ENCODE results near the gene BMERB1.

Gene BMERB1

DNA sequence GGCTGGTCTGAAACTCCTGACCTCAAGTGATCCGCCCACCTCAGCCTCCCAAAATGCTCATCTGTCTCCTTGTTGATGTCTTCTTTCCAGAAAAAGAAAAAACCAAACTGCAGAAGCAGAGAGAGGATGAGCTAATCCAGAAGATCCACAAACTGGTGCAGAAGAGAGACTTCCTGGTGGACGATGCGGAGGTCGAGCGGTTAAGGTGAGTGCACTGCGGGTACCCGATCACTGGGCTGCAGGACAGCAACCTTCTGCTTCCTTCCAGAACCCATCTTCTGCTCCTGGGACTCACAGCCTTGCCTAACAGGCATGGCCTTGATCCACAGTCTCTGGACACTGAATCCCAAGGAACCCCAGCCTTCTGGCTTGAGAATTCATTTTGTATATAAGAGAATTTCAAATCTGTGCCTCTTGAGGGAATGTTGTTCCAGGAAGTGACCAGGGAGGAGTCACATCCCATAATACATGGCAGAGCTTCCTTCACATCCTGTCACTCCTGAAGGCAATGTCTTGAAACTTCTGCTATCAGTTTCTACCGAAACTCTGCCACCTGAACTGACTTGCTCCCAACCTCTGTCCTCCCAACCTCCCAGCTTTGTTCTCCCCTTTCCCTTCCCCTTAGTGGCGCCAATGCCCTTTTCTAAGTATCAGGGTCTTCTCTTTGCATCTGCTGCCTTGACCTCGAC, 146.9 kb downstream of the BMERB1 start:
- no peak for FAIRE-seq
- TF ChIP-seq POLR2AphosphoS5 (IDR thresholded peaks at IDR 0.05; ENCODE audit: low read depth, low read length) (no peak), SPI1 (IDR thresholded peaks at IDR 0.05; ENCODE audit: low read depth, low read length) (no peak), POU2F2 (IDR thresholded peaks at IDR 0.05; ENCODE audit: low read depth, low read length) (no peak), POLR2A (IDR thresholded peaks at IDR 0.05; ENCODE audit: low read depth, low read length) (no peak), TAF1 (IDR thresholded peaks at IDR 0.05; ENCODE audit: low read depth, low read length) (no peak), PAX5 (IDR thresholded peaks at IDR 0.05; ENCODE audit: insufficient read depth, low read length, severe bottlenecking) (no peak)

DNA sequence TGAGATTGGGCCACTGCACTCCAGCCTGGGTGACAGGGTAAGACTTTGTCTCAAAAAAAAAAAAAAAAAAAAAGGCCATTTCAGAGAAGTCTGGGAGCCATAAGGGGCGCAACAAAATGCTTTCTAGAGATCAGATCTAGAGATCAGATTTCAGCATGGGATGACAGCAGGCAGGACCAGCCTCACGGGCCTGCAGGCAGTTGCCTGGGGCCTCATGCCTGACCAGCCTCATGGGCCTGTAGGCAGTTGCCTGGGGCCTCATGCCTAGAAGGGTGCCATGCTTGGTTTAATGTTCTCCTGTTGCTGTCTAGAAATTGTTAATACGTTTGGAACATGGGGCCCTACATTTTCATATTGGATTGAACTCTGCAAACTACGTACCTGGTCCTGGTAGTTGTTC, 149.1 kb downstream of the BMERB1 start:
- no peak for TF ChIP-seq POLR2A (IDR thresholded peaks at IDR 0.05; ENCODE audit: low read depth, low read length)
- TF ChIP-seq PAX5 (IDR thresholded peaks at IDR 0.05; ENCODE audit: insufficient read depth, low read length, severe bottlenecking) = no peak
- no peak for TF ChIP-seq TAF1 (IDR thresholded peaks at IDR 0.05; ENCODE audit: low read depth, low read length)
- TF ChIP-seq SPI1 (IDR thresholded peaks at IDR 0.05; ENCODE audit: low read depth, low read length) = no peak
- DNase-seq (ENCODE audit: insufficient read length, low spot score) (no peak), FAIRE-seq (no peak)

More for the DNA sequence above, 146.9 kb downstream of the BMERB1 start:
- no peak for DNase-seq (ENCODE audit: insufficient read length, low spot score)

DNA sequence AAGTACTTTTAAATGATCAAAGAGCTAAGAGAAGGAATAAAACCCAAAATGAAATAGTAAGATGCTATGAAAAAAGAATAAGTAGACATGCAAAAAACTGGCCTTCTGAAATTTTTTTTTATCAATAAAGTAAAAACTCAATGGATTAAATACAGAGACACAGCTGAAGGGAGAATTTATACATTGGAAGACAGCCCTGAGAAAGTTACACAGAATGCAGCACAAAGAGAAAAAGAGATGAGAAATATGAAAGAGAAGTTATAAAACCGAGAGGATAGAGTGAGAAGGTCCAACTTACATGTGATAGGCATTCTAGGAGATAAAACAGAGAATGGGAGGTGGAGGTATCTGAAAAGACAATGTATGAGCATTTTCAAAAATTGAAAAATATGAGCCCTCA, 151.6 kb downstream of the BMERB1 start:
- DNase-seq (ENCODE audit: insufficient read length, low spot score) (no peak), FAIRE-seq (no peak)
- no peak for TF ChIP-seq PAX5 (IDR thresholded peaks at IDR 0.05; ENCODE audit: insufficient read depth, low read length, severe bottlenecking)

DNA sequence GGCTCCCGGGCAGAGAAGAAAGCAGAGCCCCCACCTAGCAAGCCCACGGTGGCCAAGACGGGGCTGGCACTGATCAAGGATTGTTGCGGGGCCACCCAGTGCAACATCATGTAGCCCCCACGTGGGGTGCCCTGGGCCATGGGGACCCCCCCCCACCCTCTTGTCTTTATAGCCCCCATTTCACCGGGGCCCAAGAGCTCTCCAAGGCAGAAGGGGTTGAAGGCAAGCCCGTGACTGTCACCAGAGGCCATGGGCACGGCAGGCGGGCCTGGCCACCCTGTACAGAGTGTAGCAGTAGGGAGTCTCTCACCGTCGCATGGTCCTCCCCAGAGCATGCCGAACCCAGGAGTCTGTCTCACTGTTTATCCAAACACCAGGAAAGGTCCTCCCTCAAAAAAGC, 152.3 kb downstream of the BMERB1 start:
- no peak for TF ChIP-seq POU2F2 (IDR thresholded peaks at IDR 0.05; ENCODE audit: low read depth, low read length)
- no peak for TF ChIP-seq SPI1 (IDR thresholded peaks at IDR 0.05; ENCODE audit: low read depth, low read length)
- TF ChIP-seq TAF1 (IDR thresholded peaks at IDR 0.05; ENCODE audit: low read depth, low read length) = no peak
- TF ChIP-seq PAX5 (IDR thresholded peaks at IDR 0.05; ENCODE audit: insufficient read depth, low read length, severe bottlenecking) = no peak
- TF ChIP-seq POLR2A (IDR thresholded peaks at IDR 0.05; ENCODE audit: low read depth, low read length) = no peak
- TF ChIP-seq POLR2AphosphoS5 (IDR thresholded peaks at IDR 0.05; ENCODE audit: low read depth, low read length) = no peak
- FAIRE-seq = no peak
- DNase-seq (ENCODE audit: insufficient read length, low spot score) = no peak

DNA sequence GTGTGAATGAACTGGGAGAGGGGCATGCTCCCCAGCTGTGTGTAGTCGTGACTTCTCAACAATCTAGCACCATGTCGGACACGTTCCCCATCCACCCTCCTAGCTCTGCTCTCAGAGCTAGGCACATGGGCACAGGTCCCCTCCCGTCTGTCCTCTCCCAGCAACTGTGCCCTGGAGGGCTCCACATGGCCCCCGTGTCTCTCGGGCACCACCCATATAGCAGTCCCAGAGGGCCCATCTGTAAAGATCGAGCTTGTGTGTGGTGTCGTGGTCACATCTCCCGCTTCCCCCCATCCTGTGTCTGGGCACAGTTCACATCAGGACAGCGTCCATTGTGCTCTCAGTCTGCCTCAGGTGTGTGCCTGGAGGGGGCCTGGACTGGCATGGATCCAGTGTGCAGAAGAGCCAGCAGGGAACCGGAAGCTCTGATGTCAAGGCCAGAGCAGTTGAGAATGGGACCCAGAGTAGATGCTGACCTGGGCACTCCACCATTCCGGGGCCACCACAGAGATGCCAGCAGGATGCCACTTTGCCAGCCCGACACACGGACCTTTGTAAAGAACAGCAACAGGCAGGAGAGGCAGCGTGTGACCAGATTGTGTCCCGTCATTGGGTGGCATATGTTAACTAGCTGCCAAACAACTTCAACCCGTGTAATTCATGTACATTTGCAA, 152.9 kb downstream of the BMERB1 start:
- DNase-seq (ENCODE audit: insufficient read length, low spot score) (no peak), FAIRE-seq (no peak)
- TF ChIP-seq PAX5 (IDR thresholded peaks at IDR 0.05; ENCODE audit: insufficient read depth, low read length, severe bottlenecking) = no peak
- no peak for TF ChIP-seq POU2F2 (IDR thresholded peaks at IDR 0.05; ENCODE audit: low read depth, low read length)
- no peak for TF ChIP-seq POLR2AphosphoS5 (IDR thresholded peaks at IDR 0.05; ENCODE audit: low read depth, low read length)
- TF ChIP-seq POLR2A (IDR thresholded peaks at IDR 0.05; ENCODE audit: low read depth, low read length) = no peak

DNA sequence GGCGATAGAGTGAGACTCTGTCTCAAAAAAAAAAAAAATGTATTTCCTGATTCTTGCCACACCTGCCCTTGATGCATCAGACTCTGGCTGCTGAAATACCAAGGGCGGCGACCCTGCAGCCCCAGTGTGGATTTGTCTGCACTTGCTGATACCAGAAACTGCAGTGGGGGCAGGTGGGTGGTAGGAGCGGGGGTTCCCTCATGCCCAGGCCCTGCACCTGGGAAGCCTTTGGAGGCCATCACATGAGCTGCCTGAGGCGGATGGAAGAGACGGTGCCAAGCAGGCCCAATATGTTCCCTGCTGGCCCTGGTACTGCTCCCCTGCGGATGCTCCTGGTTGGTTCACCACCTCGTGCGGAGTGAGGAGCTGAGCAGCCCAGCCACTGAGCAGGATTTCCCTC, 157.9 kb downstream of the BMERB1 start:
- FAIRE-seq (no peak), DNase-seq (ENCODE audit: insufficient read length, low spot score) (no peak)

DNA sequence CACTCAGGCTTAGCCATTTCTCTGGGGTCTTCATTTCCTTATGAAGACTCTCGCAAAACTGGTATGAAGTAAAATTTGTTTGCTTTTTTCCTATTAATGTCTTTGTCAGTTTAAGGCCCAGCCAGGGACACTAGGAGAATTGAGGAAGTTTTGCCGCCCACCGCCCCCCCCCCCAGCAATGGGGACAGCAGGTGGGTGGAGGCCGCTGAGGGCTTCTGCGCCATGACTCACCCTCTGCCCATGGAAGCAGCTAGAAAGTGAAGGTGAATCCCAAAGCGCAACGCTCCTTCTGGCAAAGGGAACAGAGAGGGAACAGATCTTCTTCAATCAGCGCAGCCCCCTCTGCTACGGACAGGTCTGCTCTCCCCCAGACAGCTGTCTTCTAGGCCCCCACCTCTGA, 158.8 kb downstream of the BMERB1 start:
- no peak for TF ChIP-seq SPI1 (IDR thresholded peaks at IDR 0.05; ENCODE audit: low read depth, low read length)
- no peak for TF ChIP-seq POLR2AphosphoS5 (IDR thresholded peaks at IDR 0.05; ENCODE audit: low read depth, low read length)
- no peak for TF ChIP-seq TAF1 (IDR thresholded peaks at IDR 0.05; ENCODE audit: low read depth, low read length)
- TF ChIP-seq POLR2A (IDR thresholded peaks at IDR 0.05; ENCODE audit: low read depth, low read length) = no peak
- TF ChIP-seq POU2F2 (IDR thresholded peaks at IDR 0.05; ENCODE audit: low read depth, low read length) = no peak
- no peak for TF ChIP-seq PAX5 (IDR thresholded peaks at IDR 0.05; ENCODE audit: insufficient read depth, low read length, severe bottlenecking)
- FAIRE-seq (no peak), DNase-seq (ENCODE audit: insufficient read length, low spot score) (no peak)

More for the DNA sequence above, 157.9 kb downstream of the BMERB1 start:
- no peak for TF ChIP-seq POLR2AphosphoS5 (IDR thresholded peaks at IDR 0.05; ENCODE audit: low read depth, low read length)
- TF ChIP-seq SPI1 (IDR thresholded peaks at IDR 0.05; ENCODE audit: low read depth, low read length) = no peak
- no peak for TF ChIP-seq POU2F2 (IDR thresholded peaks at IDR 0.05; ENCODE audit: low read depth, low read length)
- no peak for TF ChIP-seq TAF1 (IDR thresholded peaks at IDR 0.05; ENCODE audit: low read depth, low read length)
- TF ChIP-seq POLR2A (IDR thresholded peaks at IDR 0.05; ENCODE audit: low read depth, low read length) = no peak
- no peak for TF ChIP-seq PAX5 (IDR thresholded peaks at IDR 0.05; ENCODE audit: insufficient read depth, low read length, severe bottlenecking)

DNA sequence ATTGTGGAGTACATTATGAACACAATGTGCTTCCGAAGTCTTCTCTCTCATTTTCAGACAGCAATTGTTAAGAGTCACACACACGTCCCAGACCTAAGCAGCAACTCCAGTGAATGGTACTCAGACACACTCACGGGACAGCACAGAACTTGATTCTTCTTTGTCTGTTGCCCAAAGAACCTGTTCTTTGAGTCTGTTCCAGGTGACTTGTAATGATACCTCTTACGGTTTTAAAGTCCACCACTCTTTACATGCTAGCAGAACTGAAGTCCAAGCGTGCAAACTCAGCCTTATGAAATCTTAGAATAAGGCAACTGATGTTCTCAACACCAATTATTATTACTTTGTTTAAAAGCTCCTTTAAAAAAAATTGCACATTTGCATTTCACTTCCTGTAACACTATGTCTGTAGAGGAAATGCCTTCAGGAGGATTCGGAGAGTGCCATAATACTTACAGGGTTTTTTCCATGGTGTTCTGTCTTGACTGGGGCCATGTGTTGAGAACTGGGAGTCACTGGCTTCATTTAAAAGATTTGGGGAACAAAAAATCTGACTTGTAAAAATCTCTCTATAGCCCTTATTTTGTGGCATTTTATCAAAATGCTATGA, 160.4 kb downstream of the BMERB1 start:
- DNase-seq (ENCODE audit: insufficient read length, low spot score) = no peak
- no peak for FAIRE-seq
- no peak for TF ChIP-seq POLR2AphosphoS5 (IDR thresholded peaks at IDR 0.05; ENCODE audit: low read depth, low read length)
- TF ChIP-seq POU2F2 (IDR thresholded peaks at IDR 0.05; ENCODE audit: low read depth, low read length) = no peak
- no peak for TF ChIP-seq POLR2A (IDR thresholded peaks at IDR 0.05; ENCODE audit: low read depth, low read length)
- TF ChIP-seq TAF1 (IDR thresholded peaks at IDR 0.05; ENCODE audit: low read depth, low read length) = no peak
- TF ChIP-seq PAX5 (IDR thresholded peaks at IDR 0.05; ENCODE audit: insufficient read depth, low read length, severe bottlenecking) = no peak
- no peak for TF ChIP-seq SPI1 (IDR thresholded peaks at IDR 0.05; ENCODE audit: low read depth, low read length)

DNA sequence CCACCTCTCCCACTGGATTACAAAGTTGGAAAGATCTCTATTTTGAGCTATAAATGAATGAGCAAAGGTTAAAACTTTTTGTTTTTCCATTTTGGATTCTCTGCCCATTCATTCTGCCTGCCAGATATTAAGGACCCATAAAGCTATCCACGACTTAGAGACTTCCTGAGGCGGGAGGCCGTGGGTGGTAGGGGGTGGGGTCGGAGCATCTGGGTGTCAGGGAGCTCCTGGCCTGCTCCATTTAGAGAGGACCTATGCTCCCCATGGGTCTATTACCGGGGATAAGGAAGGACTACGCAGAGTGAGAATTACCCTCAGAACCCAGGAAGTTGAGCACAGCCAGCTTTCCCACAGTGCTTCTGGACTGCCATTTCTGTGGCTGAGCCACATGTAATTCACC, 162.7 kb downstream of the BMERB1 start:
- FAIRE-seq = no peak
- DNase-seq (ENCODE audit: insufficient read length, low spot score) = no peak
- no peak for TF ChIP-seq TAF1 (IDR thresholded peaks at IDR 0.05; ENCODE audit: low read depth, low read length)
- no peak for TF ChIP-seq POLR2A (IDR thresholded peaks at IDR 0.05; ENCODE audit: low read depth, low read length)
- TF ChIP-seq POU2F2 (IDR thresholded peaks at IDR 0.05; ENCODE audit: low read depth, low read length) = no peak
- no peak for TF ChIP-seq SPI1 (IDR thresholded peaks at IDR 0.05; ENCODE audit: low read depth, low read length)
- TF ChIP-seq PAX5 (IDR thresholded peaks at IDR 0.05; ENCODE audit: insufficient read depth, low read length, severe bottlenecking) = no peak
- TF ChIP-seq POLR2AphosphoS5 (IDR thresholded peaks at IDR 0.05; ENCODE audit: low read depth, low read length) = no peak

All from GM12891 (cell line).